Mesendoderm (in vitro differentiated cells): ENCODE data around the gene GNS.

Experiments
- DNase-seq: peaks from one replicate; pipeline ENCODE4 v3.0.0; 2013
- H2AK5ac ChIP-seq: 2 replicates; pipeline ENCODE4 v1.6.1; 2013; ENCODE audit warnings: low read length, inconsistent platforms
- H2BK120ac ChIP-seq: 2 replicates; pipeline ENCODE4 v1.6.1; 2013; ENCODE audit warnings: low read depth, mild to moderate bottlenecking, low read length, moderate library complexity, mixed read lengths
- H2BK15ac ChIP-seq: replicated peaks from 2 replicates; pipeline ENCODE4 v1.6.1; 2013; ENCODE audit warnings: low read depth, mild to moderate bottlenecking, moderate library complexity
- H2BK5ac ChIP-seq: 2 replicates; pipeline ENCODE4 v1.6.1; 2013; ENCODE audit warnings: low read length, inconsistent platforms
- H3K18ac ChIP-seq: 2 replicates; pipeline ENCODE4 v1.6.1; 2013; ENCODE audit warnings: mild to moderate bottlenecking, low read length, mixed read lengths
- H3K23ac ChIP-seq: one replicate; pipeline ENCODE4 v1.6.1; 2013; ENCODE audit warnings: low read length
- H3K27ac ChIP-seq: 2 replicates; pipeline ENCODE4 v1.5.1; 2013; ENCODE audit warnings: low read depth, mild to moderate bottlenecking, inconsistent platforms, low read length, moderate library complexity
- H3K27me3 ChIP-seq: 2 replicates; pipeline ENCODE4 v1.6.1; 2013; ENCODE audit warnings: low read length, control low read depth, mild to moderate bottlenecking, inconsistent platforms; ENCODE audit not compliant: insufficient read depth, poor library complexity
- H3K36me3 ChIP-seq: 2 replicates; pipeline ENCODE4 v1.6.1; 2013; ENCODE audit warnings: low read length, inconsistent platforms; ENCODE audit not compliant: control insufficient read depth, insufficient read depth
- H3K4ac ChIP-seq: one replicate; pipeline ENCODE4 v1.6.1; 2013; ENCODE audit warnings: low read depth, mild to moderate bottlenecking, low read length, moderate library complexity
- H3K4me1 ChIP-seq: 2 replicates; pipeline ENCODE4 v1.6.1; 2013; ENCODE audit warnings: low read depth, low read length, inconsistent platforms; ENCODE audit not compliant: control insufficient read depth
- H3K4me2 ChIP-seq: 2 replicates; pipeline ENCODE4 v1.6.1; 2013; ENCODE audit warnings: low read length
- H3K4me3 ChIP-seq: 2 replicates; pipeline ENCODE4 v1.5.1; 2013; ENCODE audit warnings: mild to moderate bottlenecking, low read length
- H3K56ac ChIP-seq: one replicate; pipeline ENCODE4 v1.6.1; 2013; ENCODE audit warnings: low read length
- H3K79me1 ChIP-seq: 2 replicates; pipeline ENCODE4 v1.6.1; 2013; ENCODE audit warnings: low read length, inconsistent platforms
- H3K79me2 ChIP-seq: 2 replicates; pipeline ENCODE4 v1.6.1; 2013; ENCODE audit warnings: mild to moderate bottlenecking, low read length; ENCODE audit not compliant: control insufficient read depth, insufficient read depth
- H3K9ac ChIP-seq: 2 replicates; pipeline ENCODE4 v1.6.1; 2013; ENCODE audit warnings: low read length, inconsistent platforms
- H4K5ac ChIP-seq: one replicate; pipeline ENCODE4 v1.6.1; 2013; ENCODE audit warnings: low read length
- H4K8ac ChIP-seq: one replicate; pipeline ENCODE4 v1.6.1; 2013; ENCODE audit warnings: low read depth, mild to moderate bottlenecking, control low read depth, low read length, moderate library complexity
- WGBS: extraction: QIAGEN DNeasy Blood & Tissue Kit; methylation state at CpG from one replicate; pipeline ENCODE4 v1.1.7; 2013; ENCODE audit warnings: low lambda C conversion rate, missing lambda C conversion rate; ENCODE audit not compliant: insufficient coverage; ENCODE audit errors: extremely low coverage; 5-methylcytosine and 5-hydroxymethylcytosine counted together

Gene GNS

GRCh38 chr12:64679487-64680001 lies 79.7 kb downstream of the GNS start:
- no peak overlapping the region for H3K4ac ChIP-seq
- H3K4me2 ChIP-seq, result no peak overlapping the region
- no peak overlapping the region for H3K56ac ChIP-seq
- H4K8ac ChIP-seq, result no peak overlapping the region
- peaks cover 19% of the 10 kb centered on the region for H3K4me1 ChIP-seq
- H3K36me3 ChIP-seq, result no peaks in the 10 kb centered on the region
- WGBS, result no CpG with 5 or more reads among the region's 9 CpGs
- peaks cover 18% of the 10 kb centered on the region for H3K79me1 ChIP-seq
- H3K4me3 ChIP-seq, result no peak overlapping the region
- no peak overlapping the region for H2BK5ac ChIP-seq
- H3K27ac ChIP-seq, result no peak overlapping the region
- no peak overlapping the region for H3K23ac ChIP-seq
- H3K79me2 ChIP-seq, result peaks cover 15% of the 10 kb centered on the region
- DNase-seq, result no peak
- H3K27me3 ChIP-seq, result no peaks in the 10 kb centered on the region
- H3K9ac ChIP-seq, result no peak overlapping the region
- H2BK120ac ChIP-seq, result no peak overlapping the region
- peak overlapping the region; percentile 23 for H2AK5ac ChIP-seq
- no peak overlapping the region for H2BK15ac ChIP-seq
- H4K5ac ChIP-seq, result no peak overlapping the region
- H3K18ac ChIP-seq, result no peak overlapping the region

DNA sequence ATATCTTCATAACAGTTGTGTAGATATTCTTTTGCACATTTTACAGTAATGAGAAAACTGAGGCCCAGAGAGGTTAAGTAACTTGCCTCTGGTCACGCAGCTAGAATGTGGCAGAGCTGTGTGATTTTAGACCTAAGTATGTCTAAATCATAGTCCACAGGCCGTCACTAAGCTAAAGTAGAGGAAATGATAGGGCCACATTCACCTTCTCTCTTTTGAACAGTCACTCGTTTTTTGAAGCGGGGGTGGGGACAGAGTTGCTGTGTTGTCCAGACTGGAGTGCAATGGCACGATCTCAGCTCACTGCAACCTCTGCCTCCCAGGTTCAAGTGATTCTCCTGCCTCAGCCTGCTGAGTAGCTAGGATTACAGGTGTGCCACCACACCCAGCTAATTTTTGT lies 80.4 kb downstream of the GNS start:
- Histone ChIP-seq H3K4me2 (no peak overlapping the region), H3K36me3 (no peaks in the 10 kb centered on the region), H3K4me1 (peaks cover 21% of the 10 kb centered on the region), H3K79me2 (peaks cover 16% of the 10 kb centered on the region), H4K8ac (no peak overlapping the region), H3K18ac (no peak overlapping the region), H3K9ac (no peak overlapping the region), H3K23ac (no peak overlapping the region), H2AK5ac (no peak overlapping the region), H3K4ac (no peak overlapping the region), H3K56ac (no peak overlapping the region), H2BK15ac (no peak overlapping the region), H3K27me3 (no peaks in the 10 kb centered on the region), H2BK120ac (no peak overlapping the region), H3K79me1 (peaks cover 18% of the 10 kb centered on the region), H3K27ac (no peak overlapping the region), H4K5ac (no peak overlapping the region), H3K4me3 (no peak overlapping the region), H2BK5ac (no peak overlapping the region)
- WGBS, result no CpG with 5 or more reads among the region's 5 CpGs
- DNase-seq, result no peak

GRCh38 chr12:64678248-64678647 lies 81.0 kb downstream of the GNS start:
- peaks cover 16% of the 10 kb centered on the region for H3K4me1 ChIP-seq
- H3K23ac ChIP-seq, result no peak overlapping the region
- no CpG with 5 or more reads among the region's 2 CpGs for WGBS
- no peak overlapping the region for H2BK5ac ChIP-seq
- peaks cover 18% of the 10 kb centered on the region for H3K79me1 ChIP-seq
- no peak overlapping the region for H3K9ac ChIP-seq
- no peak overlapping the region for H2BK120ac ChIP-seq
- H4K5ac ChIP-seq, result no peak overlapping the region
- no peak overlapping the region for H2AK5ac ChIP-seq
- no peak overlapping the region for H3K4ac ChIP-seq
- no peak overlapping the region for H4K8ac ChIP-seq
- no peak overlapping the region for H3K27ac ChIP-seq
- no peak overlapping the region for H3K4me3 ChIP-seq
- H3K36me3 ChIP-seq, result no peaks in the 10 kb centered on the region
- H3K56ac ChIP-seq, result no peak overlapping the region
- no peak overlapping the region for H2BK15ac ChIP-seq
- no peaks in the 10 kb centered on the region for H3K27me3 ChIP-seq
- H3K79me2 ChIP-seq, result peaks cover 16% of the 10 kb centered on the region
- H3K4me2 ChIP-seq, result no peak overlapping the region
- DNase-seq, result no peak
- H3K18ac ChIP-seq, result no peak overlapping the region

GRCh38 chr12:64675795-64676194 lies 83.4 kb downstream of the GNS start:
- Histone ChIP-seq H3K79me1 (peaks cover 22% of the 10 kb centered on the region), H4K5ac (no peak overlapping the region), H3K4me3 (no peak overlapping the region), H3K4me2 (no peak overlapping the region), H3K79me2 (peaks cover 22% of the 10 kb centered on the region), H3K27me3 (no peaks in the 10 kb centered on the region), H2BK5ac (no peak overlapping the region), H3K23ac (no peak overlapping the region), H2AK5ac (no peak overlapping the region), H2BK15ac (no peak overlapping the region), H3K4me1 (peaks cover 14% of the 10 kb centered on the region), H2BK120ac (no peak overlapping the region), H3K4ac (no peak overlapping the region), H3K56ac (no peak overlapping the region), H3K36me3 (no peaks in the 10 kb centered on the region), H3K9ac (no peak overlapping the region), H3K27ac (no peak overlapping the region), H4K8ac (no peak overlapping the region), H3K18ac (peak overlapping the region; percentile 65)
- WGBS, result no CpG with 5 or more reads among the region's 3 CpGs
- DNase-seq, result no peak

DNA sequence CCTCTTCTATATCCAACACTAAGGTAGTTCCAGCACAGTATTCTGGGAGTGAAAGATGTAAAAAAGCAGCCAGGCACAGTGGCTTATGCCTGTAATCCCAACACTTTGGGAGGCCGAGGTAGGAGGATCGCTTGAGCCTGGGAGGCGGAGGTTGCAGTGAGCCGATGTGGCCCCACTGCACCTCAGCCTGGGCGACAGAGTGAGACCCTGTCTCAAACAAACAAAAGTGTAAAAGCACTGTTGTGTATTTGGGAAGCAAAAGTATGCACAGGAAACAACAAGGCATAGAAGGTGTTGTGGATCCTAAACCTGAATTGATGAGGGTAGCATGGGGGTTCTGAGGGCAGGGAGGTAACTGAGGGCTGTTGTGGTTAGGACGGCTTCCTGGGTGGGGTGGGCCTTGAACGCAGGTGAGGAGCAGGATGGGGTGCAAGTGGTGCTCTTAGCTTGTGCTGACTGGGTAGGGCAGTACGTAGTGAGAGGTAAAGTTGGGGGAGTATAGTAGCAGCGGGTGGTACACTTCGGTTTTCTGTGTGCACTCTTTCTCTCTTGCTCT lies 84.8 kb downstream of the GNS start:
- no peak overlapping the region for H3K4me2 ChIP-seq
- H3K4me1 ChIP-seq, result peaks cover 21% of the 10 kb centered on the region
- H2BK5ac ChIP-seq, result peak overlapping the region; percentile 21
- no peaks in the 10 kb centered on the region for H3K36me3 ChIP-seq
- no peak overlapping the region for H4K5ac ChIP-seq
- peak overlapping the region; percentile 73 for H3K23ac ChIP-seq
- peak overlapping the region; percentile 43 for H2AK5ac ChIP-seq
- no peak overlapping the region for H3K18ac ChIP-seq
- no peaks in the 10 kb centered on the region for H3K27me3 ChIP-seq
- H3K9ac ChIP-seq, result no peak overlapping the region
- no CpG with 5 or more reads among the region's 10 CpGs for WGBS
- no peak overlapping the region for H3K56ac ChIP-seq
- peaks cover 19% of the 10 kb centered on the region for H3K79me2 ChIP-seq
- no peak overlapping the region for H2BK120ac ChIP-seq
- H3K4ac ChIP-seq, result no peak overlapping the region
- H4K8ac ChIP-seq, result no peak overlapping the region
- no peak overlapping the region for H3K27ac ChIP-seq
- H3K79me1 ChIP-seq, result peaks cover 19% of the 10 kb centered on the region
- H3K4me3 ChIP-seq, result no peak overlapping the region
- no peak overlapping the region for H2BK15ac ChIP-seq
- DNase-seq, result no peak
